Muscle of leg (tissue), 11 donors: ENCODE results near the gene TIMP4. TPM values are rescaled to one million over a fixed set of nuclear protein-coding genes. Genes with fewer than 3 reads are reported as not detected.

Source experiments
- DNase-seq: peaks from one replicate; pipeline ENCODE4 v3.0.0; 2013
- H3K27ac ChIP-seq: one replicate; pipeline ENCODE4 v1.5.1; 2013; ENCODE audit warnings: mild to moderate bottlenecking, low read length, control low read depth
- H3K27me3 ChIP-seq: one replicate; pipeline ENCODE4 v1.6.1; 2013; ENCODE audit warnings: low read length; ENCODE audit not compliant: control insufficient read depth, insufficient read depth
- H3K36me3 ChIP-seq: one replicate; pipeline ENCODE4 v1.6.1; 2013; ENCODE audit warnings: low read length; ENCODE audit not compliant: control insufficient read depth, insufficient read depth
- H3K4me1 ChIP-seq: one replicate; pipeline ENCODE4 v1.6.1; 2013; ENCODE audit warnings: low read length; ENCODE audit not compliant: control insufficient read depth, insufficient read depth
- H3K4me3 ChIP-seq: one replicate; pipeline ENCODE4 v1.5.1; 2013; ENCODE audit warnings: low read length, control low read depth
- H3K9me3 ChIP-seq: replicated peaks from 2 replicates; pipeline ENCODE4 v1.6.1; 2013; ENCODE audit warnings: low read depth, low read length; ENCODE audit not compliant: control insufficient read depth
- WGBS: methylation state at CpG from one replicate; pipeline ENCODE4 v1.1.5; 2013; ENCODE audit warnings: missing lambda C conversion rate; ENCODE audit not compliant: insufficient coverage; 5-methylcytosine and 5-hydroxymethylcytosine counted together
- polyA plus RNA-seq, 8 donors: library from polyadenylated mRNA; unstranded; fragments of 120-200 nt; gene quantifications; one replicate each; pipeline versions ENCODE4 v1.2.1 to v1.2.3, GENCODE V29; 2013; ENCODE audit warnings: inconsistent platforms in 1 of 8, low replicate concordance in 1 of 8; ENCODE audit not compliant: insufficient read length in 8 of 8, insufficient read depth in 1 of 8
- total RNA-seq: library from RNA; stranded (reverse); fragments of 120-200 nt; gene quantifications from one replicate; pipeline ENCODE4 v1.2.4, GENCODE V29; 2013

TIMP4 gene
- total and polyA plus RNA-seq, 9 donors = 1.2 to 2.8 (median 2.1) TPM

GRCh38 chr3:12186515-12187286 lies 28.0 kb upstream of the TIMP4 start:
- Histone ChIP-seq H3K4me1 (peaks cover 6% of the 10 kb centered on the region), H3K4me3 (no peak overlapping the region), H3K27me3 (no peaks in the 10 kb centered on the region), H3K9me3 (no peaks in the 10 kb centered on the region), H3K36me3 (no peaks in the 10 kb centered on the region), H3K27ac (no peak overlapping the region)
- DNase-seq = no peak
- WGBS = 78% methylated on average over 1 of the region's 8 CpGs

- peaks cover 6% of the 10 kb centered on the region for H3K4me1 ChIP-seq
- DNase-seq = no peak
- H3K9me3 ChIP-seq = no peaks in the 10 kb centered on the region
- no peaks in the 10 kb centered on the region for H3K36me3 ChIP-seq
- no peak overlapping the region for H3K27ac ChIP-seq
- H3K4me3 ChIP-seq = no peak overlapping the region
- WGBS = 100% methylated on average over 1 of the region's 4 CpGs
- H3K27me3 ChIP-seq = no peaks in the 10 kb centered on the region
Observed at GRCh38 chr3:12186046-12186445, 27.3 kb upstream of the TIMP4 start.

- DNase-seq = no peak
- WGBS = no CpG with 5 or more reads among the region's 5 CpGs
- no peaks in the 10 kb centered on the region for H3K9me3 ChIP-seq
- no peak overlapping the region for H3K4me3 ChIP-seq
- no peak overlapping the region for H3K27ac ChIP-seq
- H3K4me1 ChIP-seq = peaks cover 6% of the 10 kb centered on the region
- H3K36me3 ChIP-seq = no peaks in the 10 kb centered on the region
- no peaks in the 10 kb centered on the region for H3K27me3 ChIP-seq
Observed at GRCh38 chr3:12185172-12185710, 26.5 kb upstream of the TIMP4 start.

DNA sequence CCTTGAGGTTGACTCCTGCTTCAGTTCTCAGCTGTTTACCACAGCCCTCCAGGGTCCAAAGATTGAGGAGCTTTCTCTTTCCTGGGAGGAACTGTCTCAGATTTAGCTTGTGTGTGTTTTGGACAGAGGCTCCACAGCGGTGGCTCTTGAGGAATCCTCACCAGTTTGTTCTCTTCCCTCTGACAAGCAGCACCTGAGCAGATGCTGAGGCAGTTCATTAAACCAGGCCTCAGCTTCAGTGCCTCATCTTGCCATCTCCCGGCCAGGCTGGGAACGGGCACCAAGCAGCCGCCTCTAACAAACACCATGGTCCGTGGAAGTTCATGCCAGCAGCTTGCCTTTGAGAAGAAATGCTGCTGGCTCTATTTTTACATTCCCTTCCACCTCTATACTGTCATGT lies 25.8 kb upstream of the TIMP4 start:
- no peaks in the 10 kb centered on the region for H3K36me3 ChIP-seq
- H3K4me3 ChIP-seq = no peak overlapping the region
- 94% methylated on average over 4 of the region's 5 CpGs for WGBS
- H3K27ac ChIP-seq = no peak overlapping the region
- no peaks in the 10 kb centered on the region for H3K9me3 ChIP-seq
- no peak for DNase-seq
- peaks cover 6% of the 10 kb centered on the region for H3K4me1 ChIP-seq
- no peaks in the 10 kb centered on the region for H3K27me3 ChIP-seq

DNA sequence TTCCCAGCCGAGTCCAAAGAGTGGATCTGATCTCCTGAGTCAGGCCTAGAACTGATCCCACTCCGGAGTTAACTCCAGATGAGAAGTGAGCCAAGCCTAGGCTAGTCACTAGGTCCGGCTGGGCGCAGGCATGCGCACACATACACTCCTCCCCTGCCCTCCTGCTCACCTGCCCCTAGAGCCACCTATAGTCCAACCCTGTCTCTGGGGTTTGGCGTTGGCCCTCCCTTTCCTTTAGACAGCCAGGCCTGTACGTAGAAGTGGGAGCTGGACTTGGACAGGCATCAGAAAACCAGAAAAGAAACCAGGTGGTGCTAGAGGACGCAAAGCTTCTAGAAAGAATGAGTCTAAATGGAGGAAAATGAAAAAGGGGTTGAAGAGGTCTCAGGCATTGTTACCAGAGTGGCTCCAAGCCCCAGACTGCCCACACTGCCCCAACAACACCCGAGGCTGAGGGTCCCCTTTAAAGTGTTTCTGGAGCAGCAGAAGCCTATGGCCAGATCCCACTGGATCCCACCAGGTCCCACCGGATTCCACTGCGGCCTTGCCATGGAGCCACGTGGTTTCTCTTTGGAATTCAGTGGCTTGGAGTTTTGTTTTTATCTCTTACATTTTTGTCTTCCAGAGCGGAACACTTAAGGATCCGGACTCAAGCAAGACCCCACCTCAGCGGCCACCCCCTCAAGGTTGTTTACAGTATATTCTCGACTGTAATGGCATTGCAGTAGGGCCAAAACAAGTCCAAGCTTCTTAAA lies 24.2 kb upstream of the TIMP4 start:
- Histone ChIP-seq H3K9me3 (no peaks in the 10 kb centered on the region), H3K36me3 (no peaks in the 10 kb centered on the region), H3K27ac (no peak overlapping the region), H3K4me3 (no peak overlapping the region), H3K27me3 (no peaks in the 10 kb centered on the region), H3K4me1 (peaks cover 10% of the 10 kb centered on the region)
- WGBS = 86% methylated on average over 4 of the region's 16 CpGs
- no peak for DNase-seq

- peaks cover 13% of the 10 kb centered on the region for H3K4me1 ChIP-seq
- no peak for DNase-seq
- no peaks in the 10 kb centered on the region for H3K27me3 ChIP-seq
- no peaks in the 10 kb centered on the region for H3K9me3 ChIP-seq
- no peak overlapping the region for H3K4me3 ChIP-seq
- H3K36me3 ChIP-seq = no peaks in the 10 kb centered on the region
- 73% methylated on average over 2 of the region's 2 CpGs for WGBS
- H3K27ac ChIP-seq = no peak overlapping the region
Observed at GRCh38 chr3:12181806-12182205, 23.1 kb upstream of the TIMP4 start.

- Histone ChIP-seq H3K4me3 (no peak overlapping the region), H3K36me3 (no peaks in the 10 kb centered on the region), H3K9me3 (no peaks in the 10 kb centered on the region), H3K27me3 (no peaks in the 10 kb centered on the region), H3K4me1 (peaks cover 13% of the 10 kb centered on the region), H3K27ac (no peak overlapping the region)
- DNase-seq = no peak
- WGBS = 86% methylated on average over 4 of the region's 4 CpGs
Observed at GRCh38 chr3:12181301-12181700, 22.6 kb upstream of the TIMP4 start.

DNA sequence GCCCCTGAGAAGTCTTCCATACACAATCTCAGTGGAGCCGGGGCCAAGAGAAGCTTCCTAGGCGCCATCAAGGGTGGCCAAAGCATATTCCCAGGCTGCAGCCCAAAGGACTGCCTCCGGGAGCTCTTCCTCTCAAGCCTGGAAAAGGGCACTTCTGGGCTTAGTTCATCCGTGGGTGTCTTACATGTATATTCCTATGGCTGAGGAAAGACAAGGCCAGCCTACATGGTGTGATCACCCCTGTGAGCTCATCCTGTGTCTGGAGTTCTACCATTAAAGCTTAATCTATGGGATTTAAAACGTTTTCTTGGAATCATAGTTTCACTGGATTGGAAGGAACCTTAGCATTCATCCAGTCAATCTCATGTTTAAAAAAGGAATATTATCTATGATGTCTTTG lies 21.9 kb upstream of the TIMP4 start:
- Histone ChIP-seq H3K9me3 (no peaks in the 10 kb centered on the region), H3K36me3 (no peaks in the 10 kb centered on the region), H3K27me3 (no peaks in the 10 kb centered on the region), H3K4me3 (no peak overlapping the region), H3K27ac (peak overlapping the region; percentile 24), H3K4me1 (peaks cover 13% of the 10 kb centered on the region)
- WGBS = 88% methylated on average over 2 of the region's 5 CpGs
- DNase-seq = no peak

DNA sequence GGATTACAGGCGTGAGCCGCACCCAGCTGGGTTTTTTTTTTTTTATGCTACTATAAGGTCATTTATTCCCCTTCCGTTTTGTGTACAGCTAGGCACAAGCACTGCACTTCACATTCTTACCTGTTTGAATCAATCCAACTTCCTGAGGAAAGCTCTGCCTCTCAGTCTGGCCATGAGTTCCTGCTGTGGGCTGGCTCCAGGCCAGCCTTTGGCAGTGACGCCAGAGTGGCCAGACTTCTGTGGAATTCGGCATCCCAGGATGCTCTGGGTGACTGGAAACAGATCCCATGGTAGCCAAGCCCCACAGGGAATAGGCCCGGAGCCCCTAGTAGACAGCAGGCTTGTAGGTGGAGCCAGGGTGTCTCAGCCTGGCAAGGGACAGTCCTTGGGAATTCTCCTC lies 21.5 kb upstream of the TIMP4 start:
- WGBS = 64% methylated on average over 3 of the region's 6 CpGs
- Histone ChIP-seq H3K36me3 (no peaks in the 10 kb centered on the region), H3K27me3 (no peaks in the 10 kb centered on the region), H3K9me3 (no peaks in the 10 kb centered on the region), H3K4me3 (no peak overlapping the region), H3K4me1 (peaks cover 13% of the 10 kb centered on the region), H3K27ac (peak overlapping the region; percentile 24)
- DNase-seq = peak; percentile 32

GRCh38 chr3:12179441-12179840 lies 20.7 kb upstream of the TIMP4 start:
- H3K4me3 ChIP-seq = no peak overlapping the region
- 100% methylated on average over 1 of the region's 1 CpG for WGBS
- no peak overlapping the region for H3K27ac ChIP-seq
- H3K36me3 ChIP-seq = no peaks in the 10 kb centered on the region
- H3K27me3 ChIP-seq = no peaks in the 10 kb centered on the region
- H3K9me3 ChIP-seq = no peaks in the 10 kb centered on the region
- no peak for DNase-seq
- H3K4me1 ChIP-seq = peaks cover 13% of the 10 kb centered on the region
